Parathyroid adenoma (tissue), 2 donors: Measurements from ENCODE around the gene BAIAP2.

Experiments
- H2AFZ ChIP-seq: fragments of 300-600 bp; sonication (generic); one replicate; pipeline ENCODE4 v1.7.0; 2017; ENCODE audit warnings: antibody characterized with exemption, mild to moderate bottlenecking
- H3K27ac ChIP-seq: fragments of 300-600 bp; sonication (generic); one replicate; pipeline ENCODE4 v1.7.0; 2017
- H3K27me3 ChIP-seq: fragments of 300-600 bp; sonication (generic); one replicate; pipeline ENCODE4 v1.7.0; 2017; ENCODE audit warnings: low read length; ENCODE audit not compliant: control insufficient read depth, insufficient read depth
- H3K36me3 ChIP-seq: fragments of 300-600 bp; sonication (generic); one replicate; pipeline ENCODE4 v1.7.0; 2017; ENCODE audit warnings: low read length; ENCODE audit not compliant: control insufficient read depth, insufficient read depth
- H3K4me1 ChIP-seq: fragments of 300-600 bp; sonication (generic); one replicate; pipeline ENCODE4 v1.7.0; 2017; ENCODE audit warnings: control low read depth
- H3K4me2 ChIP-seq: fragments of 300-600 bp; sonication (generic); one replicate; pipeline ENCODE4 v1.7.0; 2017; ENCODE audit warnings: low read length
- H3K4me3 ChIP-seq: fragments of 300-600 bp; sonication (generic); one replicate; pipeline ENCODE4 v1.7.0; 2017; ENCODE audit warnings: low read depth, low read length
- H3K79me2 ChIP-seq: fragments of 300-600 bp; sonication (generic); one replicate; pipeline ENCODE4 v1.7.0; 2017; ENCODE audit warnings: control low read depth
- H3K9ac ChIP-seq: fragments of 300-600 bp; sonication (generic); one replicate; pipeline ENCODE4 v1.7.0; 2017; ENCODE audit warnings: mild to moderate bottlenecking
- H3K9me3 ChIP-seq: fragments of 300-600 bp; sonication (generic); one replicate; pipeline ENCODE4 v1.7.0; 2017; ENCODE audit warnings: low read length; ENCODE audit not compliant: control insufficient read depth
- CTCF ChIP-seq: fragments of 300-600 bp; sonication (generic); IDR thresholded peaks from one replicate; pipeline ENCODE4 v1.7.0; 2017; ENCODE audit warnings: antibody characterized with exemption, mild to moderate bottlenecking
- donor health status: primary hyperparathyroidism.

The BAIAP2 gene

GRCh38 chr17:81159611-81160265 is 124.8 kb downstream of the BAIAP2 start:
- no peaks in the 10 kb centered on the region for H3K27me3 ChIP-seq

GRCh38 chr17:81160306-81160705 is 125.4 kb downstream of the BAIAP2 start:
- Histone ChIP-seq H2AFZ (no peak overlapping the region), H3K4me2 (no peak overlapping the region), H3K27me3 (no peaks in the 10 kb centered on the region), H3K36me3 (no peaks in the 10 kb centered on the region), H3K9me3 (no peaks in the 10 kb centered on the region), H3K27ac (no peak overlapping the region), H3K9ac (no peak overlapping the region), H3K79me2 (peaks cover 4% of the 10 kb centered on the region), H3K4me3 (no peak overlapping the region), H3K4me1 (peaks cover 7% of the 10 kb centered on the region)
- TF ChIP-seq CTCF = no peak

More at GRCh38 chr17:81159611-81160265, 124.8 kb downstream of the BAIAP2 start:
- no peaks in the 10 kb centered on the region for H3K36me3 ChIP-seq
- H3K4me2 ChIP-seq = no peak overlapping the region
- no peak overlapping the region for H3K9ac ChIP-seq
- no peaks in the 10 kb centered on the region for H3K9me3 ChIP-seq
- no peak overlapping the region for H2AFZ ChIP-seq
- no peak for TF ChIP-seq CTCF
- peaks cover 4% of the 10 kb centered on the region for H3K79me2 ChIP-seq
- H3K4me1 ChIP-seq = peaks cover 2% of the 10 kb centered on the region
- H3K4me3 ChIP-seq = no peak overlapping the region
- H3K27ac ChIP-seq = no peak overlapping the region

GRCh38 chr17:81160747-81161453 is 125.9 kb downstream of the BAIAP2 start:
- Histone ChIP-seq H3K27me3 (no peaks in the 10 kb centered on the region), H3K4me3 (no peak overlapping the region)
- TF ChIP-seq CTCF = no peak

GRCh38 chr17:81161536-81161935 is 126.6 kb downstream of the BAIAP2 start:
- no peak overlapping the region for H3K4me2 ChIP-seq
- H3K9ac ChIP-seq = no peak overlapping the region
- H3K4me3 ChIP-seq = no peak overlapping the region
- H3K27me3 ChIP-seq = no peaks in the 10 kb centered on the region
- TF ChIP-seq CTCF = no peak
- no peak overlapping the region for H2AFZ ChIP-seq
- H3K36me3 ChIP-seq = no peaks in the 10 kb centered on the region
- H3K79me2 ChIP-seq = peaks cover 8% of the 10 kb centered on the region
- H3K9me3 ChIP-seq = no peaks in the 10 kb centered on the region
- H3K4me1 ChIP-seq = peaks cover 7% of the 10 kb centered on the region
- no peak overlapping the region for H3K27ac ChIP-seq

More at GRCh38 chr17:81160747-81161453, 125.9 kb downstream of the BAIAP2 start:
- H3K9ac ChIP-seq = no peak overlapping the region
- H2AFZ ChIP-seq = no peak overlapping the region
- no peaks in the 10 kb centered on the region for H3K9me3 ChIP-seq
- peaks cover 7% of the 10 kb centered on the region for H3K79me2 ChIP-seq
- H3K36me3 ChIP-seq = no peaks in the 10 kb centered on the region
- no peak overlapping the region for H3K27ac ChIP-seq
- H3K4me1 ChIP-seq = peaks cover 7% of the 10 kb centered on the region
- no peak overlapping the region for H3K4me2 ChIP-seq
